ENCODE results near the gene ATP8A2.

ATP8A2 gene

GRCh38 chr13:25827831-25828465, 456.2 kb downstream of the ATP8A2 start:
- DNase-seq, result peak; percentile 54

GRCh38 chr13:25833761-25834160, 462.0 kb downstream of the ATP8A2 start:
- DNase-seq, result no peak

GRCh38 chr13:25836574-25837336, 465.0 kb downstream of the ATP8A2 start:
- DNase-seq, result no peak

GRCh38 chr13:25839371-25839770, 467.6 kb downstream of the ATP8A2 start:
- DNase-seq, result no peak

- no peak for DNase-seq
Measured at GRCh38 chr13:25840261-25840660, 468.5 kb downstream of the ATP8A2 start.

- no peak for DNase-seq
Measured at GRCh38 chr13:25840931-25841330, 469.2 kb downstream of the ATP8A2 start.

GRCh38 chr13:25843692-25844091, 471.9 kb downstream of the ATP8A2 start:
- DNase-seq, result no peak

- DNase-seq, result no peak
Measured at GRCh38 chr13:25844559-25845434, 473.0 kb downstream of the ATP8A2 start.

- no peak for DNase-seq
Measured at GRCh38 chr13:25846222-25846984, 474.6 kb downstream of the ATP8A2 start.

- no peak for DNase-seq
Measured at GRCh38 chr13:25847145-25847544, 475.4 kb downstream of the ATP8A2 start.

- no peak for DNase-seq
Measured at GRCh38 chr13:25847635-25848626, 476.2 kb downstream of the ATP8A2 start.

- DNase-seq, result peak; percentile 36
Measured at GRCh38 chr13:25848812-25849745, 477.3 kb downstream of the ATP8A2 start.

- DNase-seq, result no peak
Measured at GRCh38 chr13:25857830-25858229, 486.1 kb downstream of the ATP8A2 start.

GRCh38 chr13:25859528-25859927, 487.8 kb downstream of the ATP8A2 start:
- DNase-seq, result no peak

- DNase-seq, result no peak
Measured at GRCh38 chr13:25860265-25860664, 488.5 kb downstream of the ATP8A2 start.

- DNase-seq, result no peak
Measured at GRCh38 chr13:25860862-25861261, 489.1 kb downstream of the ATP8A2 start.

GRCh38 chr13:25862156-25862555, 490.4 kb downstream of the ATP8A2 start:
- no peak for DNase-seq

- no peak for DNase-seq
Measured at GRCh38 chr13:25864116-25864515, 492.3 kb downstream of the ATP8A2 start.

- DNase-seq, result no peak
Measured at GRCh38 chr13:25864936-25865335, 493.2 kb downstream of the ATP8A2 start.

- no peak for DNase-seq
Measured at GRCh38 chr13:25865391-25865790, 493.6 kb downstream of the ATP8A2 start.

All from eye (tissue), 1 donor.